ENCODE results near the gene PDE8B.
"Not testable (repeated sequence)": the region's sequence is repeated elsewhere in the genome, so short reads cannot be mapped to it uniquely, and the experiment has no call there.

PDE8B gene

DNA sequence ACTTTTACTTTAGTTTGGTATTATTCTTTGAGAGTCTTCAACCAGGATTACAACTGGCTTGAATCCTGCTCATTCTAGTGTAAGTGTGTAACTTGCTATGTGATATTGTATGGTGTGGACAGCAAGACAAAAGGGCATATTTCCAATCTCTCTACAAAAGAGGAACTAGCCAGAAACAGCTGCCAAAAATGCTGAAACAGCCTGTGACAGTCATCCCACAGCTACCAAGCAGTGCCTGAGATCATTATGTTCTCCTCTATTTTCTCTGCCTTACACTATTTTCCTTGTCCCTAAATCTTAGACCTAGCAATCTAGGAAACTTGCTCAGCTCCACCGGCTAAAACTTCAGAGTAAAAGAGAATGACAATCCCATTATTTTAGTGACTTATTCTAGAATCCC is 238.8 kb downstream of the PDE8B start:
- H4K20me1 ChIP-seq = no peaks in the 10 kb centered on the region
- H3K36me3 ChIP-seq = peaks cover 41 to 79% (median 57%) of the 10 kb centered on the region in 11 experiments
- no peaks in the 10 kb centered on the region for H3K27me3 ChIP-seq
- H3K4me3 ChIP-seq = no peak overlapping the region
- no peak for TF ChIP-seq Cebpa-rat (IDR thresholded peaks at IDR 0.05)
- H3K4me2 ChIP-seq = peak overlapping the region in 3 of 11 experiments; percentile 30 to 55 (median 54); a peak in 6 of 22 replicates
- peak overlapping the region in 2 of 11 experiments; percentile 33 to 57; a peak in 4 of 22 replicates for H3K27ac ChIP-seq
- H3K9me3 ChIP-seq (replicated peaks in 1 of 11) = peaks cover 8 to 23% (median 15%) of the 10 kb centered on the region in 11 experiments; a peak in 21 of 22 replicates
- peak overlapping the region in 1 of 11 experiments; percentile 41; a peak in 1 of 22 replicates for H3K9ac ChIP-seq
- H3K4me1 ChIP-seq = peaks cover 0 to 20% (median 2%) of the 10 kb centered on the region in 10 experiments; a peak in 9 of 20 replicates

DNA sequence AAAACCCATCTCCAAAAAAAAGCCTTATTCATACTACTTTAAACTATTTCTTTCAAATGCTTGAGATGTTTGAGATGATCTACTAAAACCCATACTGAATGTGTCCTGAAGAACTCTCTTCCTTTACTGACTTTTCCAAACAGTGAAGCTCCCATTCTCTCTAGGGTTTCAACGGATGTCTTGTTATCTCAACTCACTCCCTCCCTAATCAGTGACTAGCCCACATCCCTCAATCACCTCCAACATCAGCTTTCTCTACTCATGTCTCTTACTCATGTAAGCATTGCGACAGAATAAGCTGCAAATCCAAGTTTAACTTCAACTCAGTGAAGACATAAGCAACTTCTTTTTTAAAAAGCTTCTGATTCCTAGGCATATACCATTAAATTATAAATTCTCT is 239.5 kb downstream of the PDE8B start:
- Histone ChIP-seq H3K9me3 (replicated peaks in 1 of 11) (peaks cover 8 to 23% (median 15%) of the 10 kb centered on the region in 11 experiments; a peak in 21 of 22 replicates), H3K4me1 (peaks cover 0 to 20% (median 2%) of the 10 kb centered on the region in 10 experiments; a peak in 9 of 20 replicates), H4K20me1 (no peaks in the 10 kb centered on the region), H3K27me3 (no peaks in the 10 kb centered on the region), H3K4me2 (peak overlapping the region in 3 of 11 experiments; percentile 30 to 55 (median 54); a peak in 5 of 22 replicates), H3K27ac (peak overlapping the region in 2 of 11 experiments; percentile 33 to 57; a peak in 4 of 22 replicates), H3K9ac (no peak overlapping the region), H3K36me3 (peaks cover 42 to 79% (median 57%) of the 10 kb centered on the region in 11 experiments), H3K4me3 (no peak overlapping the region)
- TF ChIP-seq Cebpa-rat (IDR thresholded peaks at IDR 0.05) = no peak

GRCh38 chr5:77452351-77452750 is 241.9 kb downstream of the PDE8B start:
- Histone ChIP-seq H3K9ac (no peak overlapping the region), H3K4me1 (peaks cover 0 to 20% (median 2%) of the 10 kb centered on the region in 10 experiments; a peak in 9 of 20 replicates), H3K27me3 (no peaks in the 10 kb centered on the region), H4K20me1 (no peaks in the 10 kb centered on the region), H3K27ac (no peak overlapping the region), H3K36me3 (peaks cover 33 to 76% (median 47%) of the 10 kb centered on the region in 11 experiments), H3K9me3 (replicated peaks in 1 of 11) (peaks cover under 1 to 12% (median 9%) of the 10 kb centered on the region in 11 experiments; a peak in 20 of 22 replicates), H3K4me2 (no peak overlapping the region), H3K4me3 (no peak overlapping the region)
- no peak for TF ChIP-seq Cebpa-rat (IDR thresholded peaks at IDR 0.05)

- H3K4me2 ChIP-seq = no peak overlapping the region
- no peak overlapping the region for H3K27ac ChIP-seq
- H3K9me3 ChIP-seq (replicated peaks in 1 of 11) = no peaks in the 10 kb centered on the region
- no peaks in the 10 kb centered on the region for H4K20me1 ChIP-seq
- peaks cover 16 to 76% (median 30%) of the 10 kb centered on the region in 11 experiments; a peak in 19 of 22 replicates for H3K36me3 ChIP-seq
- TF ChIP-seq Cebpa-rat (IDR thresholded peaks at IDR 0.05) = no peak
- H3K27me3 ChIP-seq = no peaks in the 10 kb centered on the region
- H3K9ac ChIP-seq = no peak overlapping the region
- H3K4me1 ChIP-seq = peaks cover 0 to 14% (median 2%) of the 10 kb centered on the region in 10 experiments; a peak in 9 of 20 replicates
- H3K4me3 ChIP-seq = no peak overlapping the region
These were observed 243.6 kb downstream of the PDE8B start for GRCh38 chr5:77454123-77454522.

- TF ChIP-seq Cebpa-rat (IDR thresholded peaks at IDR 0.05) = no peak
- no peak overlapping the region for H3K4me3 ChIP-seq
- H3K9ac ChIP-seq = no peak overlapping the region
- H3K27ac ChIP-seq = no peak overlapping the region
- H4K20me1 ChIP-seq = peaks cover 0 to 8% (median 0%) of the 10 kb centered on the region in 11 experiments; a peak in 1 of 22 replicates
- no peaks in the 10 kb centered on the region for H3K9me3 ChIP-seq (replicated peaks in 1 of 11)
- peaks cover 0 to 14% (median 0%) of the 10 kb centered on the region in 10 experiments; a peak in 4 of 20 replicates for H3K4me1 ChIP-seq
- H3K4me2 ChIP-seq = no peak overlapping the region
- no peaks in the 10 kb centered on the region for H3K27me3 ChIP-seq
- H3K36me3 ChIP-seq = peaks cover 3 to 70% (median 24%) of the 10 kb centered on the region in 11 experiments; a peak in 17 of 22 replicates
These were observed 250.8 kb downstream of the PDE8B start for GRCh38 chr5:77461287-77461686.

DNA sequence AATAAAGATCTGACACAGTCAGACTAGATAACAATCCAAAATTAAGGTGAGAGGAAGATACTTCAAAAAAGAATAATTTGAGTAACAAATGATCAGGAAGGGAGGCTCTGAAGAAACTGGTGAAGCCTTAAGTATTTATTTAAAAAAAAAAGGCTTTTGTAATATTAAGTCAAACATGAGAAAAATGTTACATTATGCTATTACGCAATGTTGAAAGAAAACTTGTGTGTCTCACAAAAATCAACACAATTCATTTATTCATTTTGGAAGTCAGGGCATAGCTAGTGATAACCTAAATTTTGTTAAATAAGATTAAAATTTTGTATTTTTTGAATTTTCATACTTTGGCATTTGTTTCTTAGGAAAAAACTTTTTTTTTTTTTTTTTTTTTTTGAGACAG is 253.4 kb downstream of the PDE8B start:
- Histone ChIP-seq H3K36me3 (peaks cover 5 to 63% (median 24%) of the 10 kb centered on the region in 11 experiments; a peak in 18 of 22 replicates), H3K4me2 (no peak overlapping the region)
- peak in 5 of 11 experiments; percentile 12 to 68 (median 30); a peak in 3 of 22 replicates for TF ChIP-seq Cebpa-rat (IDR thresholded peaks at IDR 0.05)

DNA sequence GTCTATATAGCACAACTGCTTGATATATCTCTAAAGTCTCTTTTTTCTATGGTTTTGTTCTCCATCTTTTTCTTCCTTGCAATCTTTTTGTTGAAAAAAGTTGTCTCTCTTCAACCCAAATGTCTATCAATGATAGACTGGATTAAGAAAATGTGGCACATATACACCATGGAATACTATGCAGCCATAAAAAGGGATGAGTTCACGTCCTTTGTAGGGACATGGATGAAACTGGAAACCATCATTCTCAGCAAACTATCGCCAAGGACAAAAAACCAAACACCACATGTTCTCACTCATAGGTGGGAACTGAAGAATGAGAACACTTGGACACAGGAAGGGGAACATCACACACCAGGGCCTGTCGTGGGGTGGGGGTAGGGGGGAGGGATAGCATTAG is 258.4 kb downstream of the PDE8B start:
- not testable (repeated sequence) for H3K27me3 ChIP-seq, H3K27ac ChIP-seq, H4K20me1 ChIP-seq, H3K4me3 ChIP-seq, H3K4me2 ChIP-seq, H3K9ac ChIP-seq
- Histone ChIP-seq H3K4me1 (peaks cover 0 to 14% (median 0%) of the 10 kb centered on the region in 10 experiments; a peak in 4 of 20 replicates), H3K9me3 (replicated peaks in 1 of 11) (peaks cover 0 to 19% (median 8%) of the 10 kb centered on the region in 11 experiments; a peak in 9 of 22 replicates), H3K36me3 (peaks cover 0 to 27% (median 7%) of the 10 kb centered on the region in 11 experiments; a peak in 7 of 22 replicates)

More for the DNA sequence above, 253.4 kb downstream of the PDE8B start:
- Histone ChIP-seq H3K27ac (no peak overlapping the region), H3K4me1 (peaks cover 0 to 14% (median 0%) of the 10 kb centered on the region in 10 experiments; a peak in 4 of 20 replicates), H3K9ac (no peak overlapping the region), H3K27me3 (no peaks in the 10 kb centered on the region), H4K20me1 (peaks cover 0 to 8% (median 0%) of the 10 kb centered on the region in 11 experiments; a peak in 1 of 22 replicates), H3K9me3 (replicated peaks in 1 of 11) (peaks cover 0 to 6% (median 4%) of the 10 kb centered on the region in 11 experiments; a peak in 2 of 22 replicates), H3K4me3 (no peak overlapping the region)

DNA sequence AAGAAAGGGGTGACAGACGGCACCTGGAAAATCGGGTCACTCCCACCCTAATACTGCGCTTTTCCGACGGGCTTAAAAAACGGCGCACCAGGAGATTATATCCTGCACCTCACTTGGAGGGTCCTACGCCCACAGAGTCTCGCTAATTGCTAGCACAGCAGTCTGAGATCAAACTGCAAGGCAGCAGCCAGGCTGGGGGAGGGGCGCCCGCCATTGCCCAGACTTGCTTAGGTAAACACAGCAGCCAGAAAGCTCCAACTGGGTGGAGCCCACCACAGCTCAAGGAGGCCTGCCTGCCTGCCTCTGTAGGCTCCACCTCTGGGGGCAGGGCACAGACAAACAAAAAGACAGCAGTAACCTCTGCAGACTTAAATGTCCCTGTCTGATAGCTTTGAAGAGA is 264.6 kb downstream of the PDE8B start:
- peaks cover 3 to 25% (median 10%) of the 10 kb centered on the region in 11 experiments; a peak in 16 of 22 replicates for H3K9me3 ChIP-seq (replicated peaks in 1 of 11)
- H3K36me3 ChIP-seq, H3K4me2 ChIP-seq, H3K27me3 ChIP-seq, H3K4me1 ChIP-seq, H3K9ac ChIP-seq, H3K27ac ChIP-seq, H3K4me3 ChIP-seq, H4K20me1 ChIP-seq: not testable (repeated sequence)
